Trophoblast cell (in vitro differentiated cells and primary cell): Measurements from ENCODE around the gene PDZD4.

ENCODE experiments used
- DNase-seq, 2 donors: peaks; one replicate each; pipeline ENCODE4 v3.0.0-alpha.2; 2016
- H2AFZ ChIP-seq: 2 replicates; pipeline ENCODE4 v1.6.1; 2013; ENCODE audit warnings: low read length, moderate library complexity, mild to moderate bottlenecking; ENCODE audit not compliant: insufficient read depth, poor library complexity
- H2AK5ac ChIP-seq: 2 replicates; pipeline ENCODE4 v1.6.1; 2013; ENCODE audit warnings: mild to moderate bottlenecking, low read length
- H2BK120ac ChIP-seq: 2 replicates; pipeline ENCODE4 v1.6.1; 2013; ENCODE audit warnings: low read length, mild to moderate bottlenecking, moderate library complexity; ENCODE audit not compliant: insufficient read depth, poor library complexity
- H2BK12ac ChIP-seq: 2 replicates; pipeline ENCODE4 v1.6.1; 2013; ENCODE audit warnings: mild to moderate bottlenecking, low read length, moderate library complexity
- H2BK5ac ChIP-seq: 2 replicates; pipeline ENCODE4 v1.6.1; 2013; ENCODE audit warnings: low read length, low read depth, moderate library complexity, mild to moderate bottlenecking; ENCODE audit not compliant: poor library complexity
- H3K14ac ChIP-seq: 2 replicates; pipeline ENCODE4 v1.6.1; 2013; ENCODE audit warnings: mild to moderate bottlenecking, low read length
- H3K18ac ChIP-seq: 2 replicates; pipeline ENCODE4 v1.6.1; 2013; ENCODE audit warnings: mild to moderate bottlenecking, low read length
- H3K23ac ChIP-seq: 2 replicates; pipeline ENCODE4 v1.6.1; 2013; ENCODE audit warnings: low read length
- H3K27ac ChIP-seq: 2 replicates; pipeline ENCODE4 v1.5.1; 2013; ENCODE audit warnings: low read depth, mild to moderate bottlenecking, inconsistent platforms, low read length, moderate library complexity
- H3K27me3 ChIP-seq: 2 replicates; pipeline ENCODE4 v1.6.1; 2013; ENCODE audit warnings: inconsistent platforms, mild to moderate bottlenecking, low read length, moderate library complexity; ENCODE audit not compliant: insufficient read depth
- H3K36me3 ChIP-seq, 2 experiments: 1 replicate in 1 of 2; 2 replicates in 1 of 2; pipeline ENCODE4 v1.6.1; 2013; ENCODE audit warnings: low read length in 2 of 2, mild to moderate bottlenecking in 2 of 2, moderate library complexity in 1 of 2; ENCODE audit not compliant: insufficient read depth in 2 of 2, control insufficient read depth in 1 of 2
- H3K4ac ChIP-seq: 2 replicates; pipeline ENCODE4 v1.6.1; 2013; ENCODE audit warnings: low read depth, mild to moderate bottlenecking, low read length, moderate library complexity
- H3K4me1 ChIP-seq, 2 experiments: 1 replicate in 1 of 2; 2 replicates in 1 of 2; pipeline ENCODE4 v1.6.1; 2013; ENCODE audit warnings: low read length in 2 of 2, mild to moderate bottlenecking in 2 of 2, moderate library complexity in 1 of 2; ENCODE audit not compliant: insufficient read depth in 2 of 2, control insufficient read depth in 1 of 2
- H3K4me2 ChIP-seq: 2 replicates; pipeline ENCODE4 v1.6.1; 2013; ENCODE audit warnings: inconsistent platforms, mild to moderate bottlenecking, low read length, moderate library complexity
- H3K4me3 ChIP-seq: 2 replicates; pipeline ENCODE4 v1.5.1; 2013; ENCODE audit warnings: mild to moderate bottlenecking, low read depth, low read length, inconsistent platforms
- H3K79me1 ChIP-seq: one replicate; pipeline ENCODE4 v1.6.1; 2013; ENCODE audit warnings: low read length
- H3K79me2 ChIP-seq: 2 replicates; pipeline ENCODE4 v1.6.1; 2013; ENCODE audit warnings: low read length, mild to moderate bottlenecking; ENCODE audit not compliant: control insufficient read depth, insufficient read depth, poor library complexity
- H3K9ac ChIP-seq: 2 replicates; pipeline ENCODE4 v1.6.1; 2013; ENCODE audit warnings: mild to moderate bottlenecking, low read length
- H3K9me3 ChIP-seq: 2 replicates; pipeline ENCODE4 v1.6.1; 2013; ENCODE audit warnings: low read depth, mild to moderate bottlenecking, control low read depth, inconsistent platforms, low read length; ENCODE audit not compliant: insufficient read depth
- H4K12ac ChIP-seq: 2 replicates; pipeline ENCODE4 v1.6.1; 2013; ENCODE audit warnings: low read depth, mild to moderate bottlenecking, low read length, moderate library complexity
- H4K8ac ChIP-seq: 2 replicates; pipeline ENCODE4 v1.6.1; 2013; ENCODE audit warnings: low read depth, mild to moderate bottlenecking, low read length, moderate library complexity
- H4K91ac ChIP-seq: one replicate; pipeline ENCODE4 v1.6.1; 2013; ENCODE audit warnings: low read depth, mild to moderate bottlenecking, low read length, moderate library complexity
- WGBS: extraction: QIAGEN DNeasy Blood & Tissue Kit; methylation state at CpG from one replicate; pipeline ENCODE4 v1.1.7; 2013; ENCODE audit warnings: missing lambda C conversion rate; ENCODE audit not compliant: insufficient read length, insufficient coverage; ENCODE audit errors: extremely low coverage; 5-methylcytosine and 5-hydroxymethylcytosine counted together

The PDZD4 gene

DNA sequence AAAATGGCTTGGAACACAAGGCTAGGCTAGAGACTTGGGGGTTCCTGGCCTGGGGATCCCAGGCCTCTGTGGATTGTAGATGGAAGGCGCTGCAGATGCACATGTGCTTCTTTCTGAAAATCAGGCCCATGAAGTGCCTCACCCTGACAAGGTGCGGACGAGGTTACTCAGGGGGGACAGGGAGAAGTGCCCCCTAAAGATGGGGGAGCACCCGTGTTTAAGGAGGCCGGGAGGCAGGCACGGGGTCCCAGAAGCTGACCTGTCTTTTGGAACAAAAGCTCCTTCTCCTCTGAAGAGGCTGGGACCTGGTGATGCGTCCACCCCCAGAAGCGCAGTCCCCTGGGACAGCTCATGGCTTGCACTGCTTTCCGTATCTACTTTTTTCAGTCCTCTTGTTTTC lies 2.4 kb downstream of the PDZD4 start:
- H3K9me3 ChIP-seq = no peaks in the 10 kb centered on the region
- H2BK5ac ChIP-seq = no peak overlapping the region
- no CpG with 5 or more reads among the region's 9 CpGs for WGBS
- H3K27me3 ChIP-seq = peaks cover 21% of the 10 kb centered on the region
- H3K23ac ChIP-seq = no peak overlapping the region
- no peaks in the 10 kb centered on the region for H3K79me2 ChIP-seq
- H3K36me3 ChIP-seq = no peaks in the 10 kb centered on the region
- H4K91ac ChIP-seq = no peak overlapping the region
- H4K12ac ChIP-seq = no peak overlapping the region
- no peak overlapping the region for H3K14ac ChIP-seq
- H3K9ac ChIP-seq = no peak overlapping the region
- no peak overlapping the region for H4K8ac ChIP-seq
- no peak overlapping the region for H3K4me3 ChIP-seq
- no peak overlapping the region for H2BK12ac ChIP-seq
- no peaks in the 10 kb centered on the region for H3K79me1 ChIP-seq
- no peak overlapping the region for H2AFZ ChIP-seq
- no peak overlapping the region for H3K4me2 ChIP-seq
- DNase-seq = no peak
- H3K27ac ChIP-seq = no peak overlapping the region
- no peak overlapping the region for H2BK120ac ChIP-seq
- H3K18ac ChIP-seq = no peak overlapping the region
- H3K4me1 ChIP-seq = peaks cover 5 to 12% of the 10 kb centered on the region in 2 experiments
- H2AK5ac ChIP-seq = no peak overlapping the region
- no peak overlapping the region for H3K4ac ChIP-seq

DNA sequence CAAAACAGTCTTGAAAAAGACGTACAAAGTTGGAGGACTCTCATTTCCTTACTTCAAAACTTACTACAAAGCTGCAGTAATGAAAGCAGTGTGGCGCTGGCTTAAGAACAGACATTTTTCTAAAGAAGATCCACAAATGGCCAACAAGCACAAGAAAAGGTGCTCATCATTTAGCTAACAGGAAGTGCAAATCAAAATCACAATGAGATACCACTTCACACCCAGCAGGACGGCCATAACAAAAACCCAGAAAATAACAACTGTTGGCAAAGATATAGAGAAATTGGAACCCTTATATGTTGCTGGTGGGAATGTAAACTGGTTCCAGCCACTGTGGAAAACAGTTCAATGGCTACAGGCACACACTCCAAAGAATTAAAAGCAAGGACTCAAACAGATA lies 3.3 kb downstream of the PDZD4 start:
- Histone ChIP-seq H3K18ac (no peak overlapping the region), H2BK120ac (no peak overlapping the region), H3K4ac (no peak overlapping the region), H3K27me3 (peaks cover 21% of the 10 kb centered on the region), H3K79me1 (no peaks in the 10 kb centered on the region), H2AK5ac (no peak overlapping the region), H3K9me3 (no peaks in the 10 kb centered on the region), H3K4me1 (peaks cover 5 to 12% of the 10 kb centered on the region in 2 experiments), H3K27ac (no peak overlapping the region), H3K4me2 (no peak overlapping the region), H3K4me3 (no peak overlapping the region), H4K12ac (no peak overlapping the region), H3K79me2 (no peaks in the 10 kb centered on the region), H2BK12ac (no peak overlapping the region), H3K9ac (no peak overlapping the region), H3K23ac (no peak overlapping the region), H4K8ac (no peak overlapping the region), H3K14ac (no peak overlapping the region), H2BK5ac (no peak overlapping the region), H2AFZ (no peak overlapping the region), H4K91ac (no peak overlapping the region), H3K36me3 (no peaks in the 10 kb centered on the region)
- no CpG with 5 or more reads among the region's 3 CpGs for WGBS
- no peak for DNase-seq

- no peaks in the 10 kb centered on the region for H3K36me3 ChIP-seq
- H3K23ac ChIP-seq = no peak overlapping the region
- no CpG with 5 or more reads among the region's 8 CpGs for WGBS
- H3K4me3 ChIP-seq = no peak overlapping the region
- no peak overlapping the region for H3K14ac ChIP-seq
- H3K9ac ChIP-seq = no peak overlapping the region
- H2BK120ac ChIP-seq = no peak overlapping the region
- DNase-seq = no peak
- no peak overlapping the region for H3K18ac ChIP-seq
- no peaks in the 10 kb centered on the region for H3K79me2 ChIP-seq
- peaks cover 5 to 12% of the 10 kb centered on the region in 2 experiments for H3K4me1 ChIP-seq
- H3K9me3 ChIP-seq = no peaks in the 10 kb centered on the region
- H2AFZ ChIP-seq = no peak overlapping the region
- no peak overlapping the region for H2AK5ac ChIP-seq
- H4K91ac ChIP-seq = no peak overlapping the region
- H3K4me2 ChIP-seq = no peak overlapping the region
- no peak overlapping the region for H3K27ac ChIP-seq
- H3K4ac ChIP-seq = no peak overlapping the region
- no peak overlapping the region for H2BK12ac ChIP-seq
- no peaks in the 10 kb centered on the region for H3K79me1 ChIP-seq
- H4K8ac ChIP-seq = no peak overlapping the region
- H2BK5ac ChIP-seq = no peak overlapping the region
- peaks cover 9% of the 10 kb centered on the region for H3K27me3 ChIP-seq
- H4K12ac ChIP-seq = no peak overlapping the region
Observed at GRCh38 chrX:153825042-153825441, 5.3 kb downstream of the PDZD4 start.

GRCh38 chrX:153824348-153824747 lies 6.0 kb downstream of the PDZD4 start:
- H3K4me3 ChIP-seq = no peak overlapping the region
- H3K79me2 ChIP-seq = peaks cover under 1% of the 10 kb centered on the region
- no peak overlapping the region for H3K4me2 ChIP-seq
- no peak overlapping the region for H2BK5ac ChIP-seq
- no peak overlapping the region for H3K4ac ChIP-seq
- H4K12ac ChIP-seq = no peak overlapping the region
- no peak overlapping the region for H3K14ac ChIP-seq
- peaks cover 7 to 10% of the 10 kb centered on the region in 2 experiments for H3K4me1 ChIP-seq
- H3K23ac ChIP-seq = no peak overlapping the region
- no peak overlapping the region for H3K18ac ChIP-seq
- H3K9me3 ChIP-seq = no peaks in the 10 kb centered on the region
- no peak overlapping the region for H2AFZ ChIP-seq
- no peak for DNase-seq
- H3K9ac ChIP-seq = no peak overlapping the region
- WGBS = no CpG with 5 or more reads among the region's 10 CpGs
- H2BK12ac ChIP-seq = no peak overlapping the region
- H4K8ac ChIP-seq = no peak overlapping the region
- H4K91ac ChIP-seq = no peak overlapping the region
- H3K27me3 ChIP-seq = peaks cover 2% of the 10 kb centered on the region
- no peak overlapping the region for H2AK5ac ChIP-seq
- H3K36me3 ChIP-seq = no peaks in the 10 kb centered on the region
- H2BK120ac ChIP-seq = no peak overlapping the region
- H3K27ac ChIP-seq = no peak overlapping the region
- H3K79me1 ChIP-seq = peaks cover under 1% of the 10 kb centered on the region
